Kidney capillary endothelial cell (primary cell): ENCODE results near the gene TP73.

Experiments
- DNase-seq: peaks from one replicate; pipeline ENCODE4 v3.0.0-alpha.2; 2018; ENCODE audit warnings: low spot score

The TP73 gene

DNA sequence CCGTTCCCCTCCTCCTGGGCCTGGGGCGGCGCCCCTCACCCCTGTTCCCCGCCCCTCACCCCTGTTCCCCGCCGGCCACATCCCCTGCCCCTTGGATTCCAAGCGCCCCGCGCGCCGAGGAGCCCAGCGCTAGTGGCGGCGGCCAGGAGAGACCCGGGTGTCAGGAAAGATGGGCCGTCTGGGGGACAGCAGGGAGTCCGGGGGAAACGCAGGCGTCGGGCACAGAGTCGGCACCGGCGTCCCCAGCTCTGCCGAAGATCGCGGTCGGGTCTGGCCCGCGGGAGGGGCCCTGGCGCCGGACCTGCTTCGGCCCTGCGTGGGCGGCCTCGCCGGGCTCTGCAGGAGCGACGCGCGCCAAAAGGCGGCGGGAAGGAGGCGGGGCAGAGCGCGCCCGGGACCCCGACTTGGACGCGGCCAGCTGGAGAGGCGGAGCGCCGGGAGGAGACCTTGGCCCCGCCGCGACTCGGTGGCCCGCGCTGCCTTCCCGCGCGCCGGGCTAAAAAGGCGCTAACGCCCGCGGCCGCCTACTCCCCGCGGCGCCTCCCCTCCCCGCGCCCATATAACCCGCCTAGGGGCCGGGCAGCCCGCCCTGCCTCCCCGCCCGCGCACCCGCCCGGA is at the start of gene TP73:
Gene TP73 (plus strand): TSS at position 587 of the 618 bp plus-strand sequence. CDS start 29,850 bp downstream, outside the sequence.
- no peak for DNase-seq

- DNase-seq, result no peak
Observed at GRCh38 chr1:3603156-3603555, 49.2 kb upstream of the TP73 start.

DNA sequence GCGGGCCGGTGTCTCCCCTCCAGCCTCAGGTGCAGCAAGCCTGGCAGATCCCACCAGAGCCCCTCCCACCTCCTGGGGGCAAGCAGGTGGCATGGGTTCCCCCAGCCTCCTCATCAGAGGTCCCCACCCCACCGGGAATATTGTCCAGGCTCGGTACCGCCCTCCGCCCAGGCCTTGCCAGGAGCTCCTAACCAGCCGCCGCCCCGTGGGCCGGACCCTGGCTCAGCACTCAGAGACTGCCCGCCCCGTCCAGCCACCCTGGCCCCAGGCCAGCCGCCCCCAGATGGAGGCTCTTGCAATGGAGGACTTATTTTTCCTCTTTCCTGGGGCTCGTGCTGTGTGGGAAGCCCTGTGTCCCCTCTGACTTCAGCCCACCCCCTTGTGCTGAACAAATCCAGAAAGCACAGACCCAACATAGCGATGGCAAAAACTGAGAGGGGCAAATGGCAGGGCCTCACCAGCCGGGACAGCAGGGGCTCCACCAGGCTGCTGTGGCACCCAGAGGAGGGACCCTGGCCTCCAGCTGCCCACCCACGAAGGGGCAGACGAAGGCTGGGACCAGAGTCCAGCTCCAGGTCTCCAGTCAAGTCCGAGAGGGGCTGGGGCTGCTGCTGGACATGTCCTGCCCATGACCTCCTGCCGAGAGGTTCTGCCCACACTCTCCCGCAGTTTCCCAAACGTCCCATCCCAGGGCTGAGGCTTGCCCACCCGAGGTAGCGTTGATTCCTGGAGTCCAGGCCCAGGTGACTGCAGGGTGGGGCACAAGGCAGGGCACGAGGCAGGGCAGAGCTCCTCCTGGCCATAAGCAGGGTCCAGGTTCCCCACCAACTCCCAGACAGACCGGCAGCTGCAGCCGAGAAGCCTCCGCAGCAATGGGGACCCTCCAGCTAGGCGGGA is 48.5 kb upstream of the TP73 start:
- DNase-seq, result no peak

GRCh38 chr1:3604468-3604974 is 47.8 kb upstream of the TP73 start:
- DNase-seq, result no peak

- no peak for DNase-seq
Observed at GRCh38 chr1:3604997-3605823, 47.1 kb upstream of the TP73 start.

- no peak for DNase-seq
Observed at GRCh38 chr1:3606779-3607702, 45.3 kb upstream of the TP73 start.

DNA sequence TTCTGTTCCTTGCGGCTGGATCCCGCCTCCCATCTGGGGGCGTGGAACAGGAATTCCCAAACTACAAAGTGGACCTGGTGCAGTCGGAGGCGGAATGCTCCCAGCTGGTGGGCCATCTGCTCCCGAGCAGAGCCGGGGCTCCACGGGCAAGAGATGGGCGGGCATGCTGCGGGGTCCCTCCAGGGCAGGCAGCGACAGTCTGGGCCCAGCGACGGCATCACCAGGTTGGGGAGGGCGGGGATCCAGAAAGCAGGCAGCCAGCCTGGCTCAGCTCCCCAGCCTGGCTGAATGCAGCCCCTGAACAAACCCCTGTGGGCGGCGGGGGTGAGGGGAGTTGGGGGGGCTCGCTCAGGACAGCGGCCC is 44.6 kb upstream of the TP73 start:
- no peak for DNase-seq

DNA sequence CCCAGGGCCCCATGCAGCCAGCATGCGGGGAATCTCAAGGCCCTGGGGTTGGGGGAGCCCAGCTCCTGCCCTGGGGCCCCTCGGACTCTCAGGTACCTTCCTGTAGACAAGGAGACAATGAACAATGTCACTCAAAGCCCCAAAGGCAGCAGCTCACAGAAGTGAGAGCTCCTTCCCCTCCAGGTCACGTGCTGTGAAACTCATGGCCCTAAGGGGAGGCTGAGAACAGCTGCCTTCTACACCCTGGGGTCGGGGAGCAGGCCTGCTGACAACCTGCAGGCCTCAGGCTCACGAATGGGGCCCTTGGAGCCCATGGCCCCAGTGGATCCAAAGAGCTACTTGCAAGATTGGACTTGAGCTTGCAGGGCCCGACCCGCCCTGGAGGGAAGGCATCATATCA is 44.2 kb upstream of the TP73 start:
- no peak for DNase-seq

- no peak for DNase-seq
Observed at GRCh38 chr1:3609016-3609768, 43.1 kb upstream of the TP73 start.

- no peak for DNase-seq
Observed at GRCh38 chr1:3609769-3610526, 42.4 kb upstream of the TP73 start.

- no peak for DNase-seq
Observed at GRCh38 chr1:3610527-3611169, 41.7 kb upstream of the TP73 start.

- DNase-seq, result no peak
Observed at GRCh38 chr1:3611170-3612019, 40.9 kb upstream of the TP73 start, which contains the start of gene MEGF6. Gene MEGF6, minus strand, starts transcription at chr1:3611508. Its CDS starts 240 bp downstream, at chr1:3611268.

DNA sequence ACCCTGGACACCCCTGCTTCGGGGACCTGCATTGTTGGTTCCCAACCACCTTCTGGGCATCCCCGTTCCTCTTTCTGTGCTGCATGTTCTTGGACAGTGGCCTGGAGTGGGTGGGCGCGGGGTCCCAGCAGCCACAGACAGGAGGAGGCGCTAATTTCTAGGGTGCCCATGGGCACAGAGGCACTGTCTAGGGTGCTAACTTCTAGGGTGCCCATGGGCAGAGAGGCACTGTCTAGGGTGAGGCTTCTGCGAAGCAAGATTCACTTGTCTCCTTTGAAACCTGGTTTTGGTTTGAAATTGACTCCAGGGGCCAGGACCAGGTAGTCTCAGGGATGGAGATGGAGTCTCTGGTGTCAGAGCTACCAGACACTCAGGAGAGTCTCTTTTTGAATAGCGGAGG is 40.2 kb upstream of the TP73 start:
- no peak for DNase-seq

DNA sequence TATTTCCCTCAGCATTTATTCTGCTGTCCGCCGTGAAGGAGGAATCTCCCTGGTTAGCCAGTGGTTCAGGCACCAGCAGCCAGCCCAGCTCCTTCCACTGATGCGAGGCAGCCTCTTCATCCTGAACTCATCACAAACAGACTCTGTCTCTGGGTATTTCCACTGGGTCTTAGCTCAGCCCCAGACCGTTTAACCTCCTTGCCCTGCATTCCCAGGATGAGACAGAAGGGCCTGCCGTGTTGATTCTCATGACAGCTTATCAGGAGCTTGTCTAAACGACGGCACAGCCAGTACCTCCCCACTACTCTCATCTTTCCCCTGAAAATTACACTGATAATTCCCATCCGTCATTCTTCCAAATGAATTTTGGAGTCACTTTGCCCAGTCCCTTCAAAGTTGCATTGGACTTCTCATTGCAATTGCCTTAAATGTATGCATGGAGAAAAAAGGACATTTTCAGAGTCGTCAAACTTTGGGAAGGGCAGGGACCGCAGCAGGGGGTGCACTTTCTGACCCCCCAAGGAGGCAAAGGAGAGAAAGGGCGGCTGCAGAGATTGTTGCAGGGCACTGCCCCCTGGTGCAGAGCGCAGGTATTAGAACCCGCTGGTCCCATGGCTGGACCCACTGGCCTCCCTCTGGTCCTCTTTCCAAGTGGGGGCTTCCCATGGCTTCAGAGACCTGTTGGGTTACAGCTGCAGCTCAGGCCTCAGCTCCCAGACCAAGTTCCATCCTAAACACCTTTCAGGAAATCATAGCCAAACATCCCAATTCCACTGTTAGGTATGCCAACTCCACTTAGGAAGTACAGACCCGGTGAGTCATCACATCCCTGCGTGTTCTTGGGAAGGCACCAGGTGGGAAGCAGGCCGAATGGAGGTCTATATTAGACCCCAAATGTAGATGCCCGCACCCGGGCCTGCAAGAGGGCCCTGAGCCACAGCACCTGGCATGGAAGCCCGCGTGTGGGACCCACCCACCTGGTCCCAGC is 37.3 kb upstream of the TP73 start:
- no peak for DNase-seq

- DNase-seq, result no peak
Observed at GRCh38 chr1:3616861-3617260, 35.5 kb upstream of the TP73 start.

GRCh38 chr1:3617806-3618345 is 34.4 kb upstream of the TP73 start:
- no peak for DNase-seq

- DNase-seq, result no peak
Observed at GRCh38 chr1:3618531-3618880, 33.8 kb upstream of the TP73 start.
